ENCODE data around the gene EEFSEC.

GRCh38 chr3:128160661-128161060 lies 7.4 kb downstream of the EEFSEC start:
- no peak for TF ChIP-seq CTCF (IDR thresholded peaks at IDR 0.05)
- no peak for TF ChIP-seq POLR2A (IDR thresholded peaks at IDR 0.05)

Measured in esophagus squamous epithelium (tissue), 4 donors.